Esophagus muscularis mucosa (tissue), 4 donors: ENCODE results near the gene HOXA7. TPM values are rescaled to one million over a fixed set of nuclear protein-coding genes. Genes with fewer than 3 reads are reported as not detected.

Source experiments
- DNase-seq: peaks from one replicate; pipeline ENCODE4 v3.0.0-alpha.2; 2017; ENCODE audit errors: extremely low spot score
- H3K27ac ChIP-seq, 4 donors: fragments of 200-600 bp; sonication (generic); replicated peaks in 1 of 4; 1 replicate in 3 of 4; 2 replicates in 1 of 4; pipeline ENCODE4 v1.5.1; 2016 to 2019; ENCODE audit warnings: mild to moderate bottlenecking in 1 of 4
- H3K27me3 ChIP-seq, 4 donors: fragments of 200-600 bp; sonication (generic); one replicate each; pipeline versions ENCODE4 v1.5.1 to v1.6.0; 2016 to 2019
- H3K36me3 ChIP-seq, 4 donors: fragments of 200-600 bp; sonication (generic); one replicate each; pipeline ENCODE4 v1.5.1; 2016 to 2019
- H3K4me1 ChIP-seq, 4 donors: fragments of 200-600 bp; sonication (generic); one replicate each; pipeline ENCODE4 v1.5.1; 2016 to 2019
- H3K4me3 ChIP-seq, 4 donors: fragments of 200-600 bp; sonication (generic); 1 replicate in 2 of 4; 2 replicates in 2 of 4; pipeline ENCODE4 v1.5.1; 2016 to 2019; ENCODE audit warnings: mild to moderate bottlenecking in 4 of 4, moderate library complexity in 1 of 4
- H3K9me3 ChIP-seq, 4 donors: fragments of 200-600 bp; sonication (generic); 1 replicate in 3 of 4; 2 replicates in 1 of 4; pipeline ENCODE4 v1.5.1; 2016 to 2019
- EP300 ChIP-seq: sonication (generic); formaldehyde crosslinking; IDR thresholded peaks from one replicate; pipeline ENCODE4 v1.6.1; 2017; ENCODE audit warnings: antibody characterized with exemption
- POLR2A ChIP-seq: fragments of 450-650 bp; IDR thresholded peaks from one replicate; pipeline ENCODE4 v1.6.1; 2017; ENCODE audit warnings: antibody characterized with exemption, moderate library complexity, mild to moderate bottlenecking, low read depth
- POLR2AphosphoS5 ChIP-seq, 2 donors: sonication (generic); formaldehyde crosslinking; IDR thresholded peaks; one replicate each; pipeline ENCODE4 v1.6.1; 2017; ENCODE audit warnings: antibody characterized with exemption in 2 of 2
- whole genome bisulfite sequencing: methylation state at CpG from one replicate; pipeline ENCODE4 v1.1.5; 2018; 5-methylcytosine and 5-hydroxymethylcytosine counted together
- intact Hi-C: fragments of 100-400 bp; cut with DNase I; formaldehyde crosslinking; loops from one replicate; pipeline ENCODE4 v1.15.1; 2023
- total RNA-seq, 4 donors: library from RNA; depleted of rRNA; stranded (reverse); fragments of >200 nt; gene quantifications; one replicate each; pipeline versions ENCODE4 v1.1.0 to v1.2.1, GENCODE V29; 2016
- TF ChIP-seq, protein P1 (sequence below), 3 experiments: fragments of 200-600 bp in 2 of 3; fragments of 450-650 bp in 1 of 3; sonication (generic) in 2 of 3; IDR thresholded peaks; one replicate each; pipeline ENCODE4 v1.5.1; 2017 to 2019; ENCODE audit warnings: antibody characterized with exemption in 3 of 3, mild to moderate bottlenecking in 2 of 3, moderate library complexity in 1 of 3

The HOXA7 gene
- total RNA-seq, 4 donors from 2014 or later = 0.33 to 1.7 (median 0.49) TPM

DNA sequence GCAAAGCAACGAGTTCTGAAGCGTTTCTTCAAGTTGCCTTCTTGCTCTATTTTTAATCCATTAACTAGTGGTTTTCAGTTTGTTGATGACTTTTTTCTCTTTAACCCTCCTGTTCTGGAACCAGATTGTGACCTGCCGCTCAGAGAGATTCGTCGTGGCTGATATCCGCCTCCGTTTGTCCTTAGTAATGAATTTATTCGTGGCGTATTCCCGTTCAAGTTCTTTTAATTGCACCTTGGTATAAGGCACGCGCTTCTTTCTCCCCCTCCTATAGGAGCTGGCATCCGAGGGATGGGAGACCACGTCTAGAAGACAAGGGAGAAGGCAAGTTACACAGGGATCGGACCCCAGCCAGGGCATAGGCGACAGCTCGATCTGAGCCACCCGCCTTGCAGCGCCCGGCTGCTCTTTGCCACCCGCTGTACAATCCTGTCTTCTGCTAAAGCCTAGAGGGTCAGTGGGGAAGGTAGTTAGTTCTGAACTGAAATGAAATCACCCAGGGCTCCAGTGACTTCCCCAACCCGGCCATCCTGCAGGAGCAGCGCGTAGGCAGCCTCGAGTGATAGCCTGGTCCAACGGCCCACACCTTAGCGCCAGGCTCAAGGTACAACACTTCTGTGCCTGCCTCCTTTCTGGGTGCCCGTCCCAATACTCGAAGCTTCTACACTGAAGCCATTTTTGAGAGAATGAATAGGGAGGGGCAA, 41.8 kb upstream of the HOXA7 start:
- WGBS = 13% methylated on average over 29 of the region's 29 CpGs
- H3K4me1 ChIP-seq = peaks cover 17 to 50% (median 45%) of the 10 kb centered on the region in 4 donors
- no peaks in the 10 kb centered on the region for H3K9me3 ChIP-seq
- no peak overlapping the region for H3K4me3 ChIP-seq
- no peak overlapping the region for H3K27ac ChIP-seq
- TF ChIP-seq POLR2AphosphoS5 (IDR thresholded peaks at IDR 0.05) (no peak), POLR2A (no peak), EP300 (no peak)
- TF ChIP-seq, protein P1, sequence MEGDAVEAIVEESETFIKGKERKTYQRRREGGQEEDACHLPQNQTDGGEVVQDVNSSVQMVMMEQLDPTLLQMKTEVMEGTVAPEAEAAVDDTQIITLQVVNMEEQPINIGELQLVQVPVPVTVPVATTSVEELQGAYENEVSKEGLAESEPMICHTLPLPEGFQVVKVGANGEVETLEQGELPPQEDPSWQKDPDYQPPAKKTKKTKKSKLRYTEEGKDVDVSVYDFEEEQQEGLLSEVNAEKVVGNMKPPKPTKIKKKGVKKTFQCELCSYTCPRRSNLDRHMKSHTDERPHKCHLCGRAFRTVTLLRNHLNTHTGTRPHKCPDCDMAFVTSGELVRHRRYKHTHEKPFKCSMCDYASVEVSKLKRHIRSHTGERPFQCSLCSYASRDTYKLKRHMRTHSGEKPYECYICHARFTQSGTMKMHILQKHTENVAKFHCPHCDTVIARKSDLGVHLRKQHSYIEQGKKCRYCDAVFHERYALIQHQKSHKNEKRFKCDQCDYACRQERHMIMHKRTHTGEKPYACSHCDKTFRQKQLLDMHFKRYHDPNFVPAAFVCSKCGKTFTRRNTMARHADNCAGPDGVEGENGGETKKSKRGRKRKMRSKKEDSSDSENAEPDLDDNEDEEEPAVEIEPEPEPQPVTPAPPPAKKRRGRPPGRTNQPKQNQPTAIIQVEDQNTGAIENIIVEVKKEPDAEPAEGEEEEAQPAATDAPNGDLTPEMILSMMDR (IDR thresholded peaks at IDR 0.05) = no peak
- no peaks in the 10 kb centered on the region for H3K36me3 ChIP-seq
- intact Hi-C loops = loop anchor here (5.0 to 10.0 kb wide), 4 partner anchors 724 to 1074 kb away; no protein-coding TSS in a partner anchor
- no peak for DNase-seq
- H3K27me3 ChIP-seq = peaks cover 13 to 100% (median 88%) of the 10 kb centered on the region in 4 donors

DNA sequence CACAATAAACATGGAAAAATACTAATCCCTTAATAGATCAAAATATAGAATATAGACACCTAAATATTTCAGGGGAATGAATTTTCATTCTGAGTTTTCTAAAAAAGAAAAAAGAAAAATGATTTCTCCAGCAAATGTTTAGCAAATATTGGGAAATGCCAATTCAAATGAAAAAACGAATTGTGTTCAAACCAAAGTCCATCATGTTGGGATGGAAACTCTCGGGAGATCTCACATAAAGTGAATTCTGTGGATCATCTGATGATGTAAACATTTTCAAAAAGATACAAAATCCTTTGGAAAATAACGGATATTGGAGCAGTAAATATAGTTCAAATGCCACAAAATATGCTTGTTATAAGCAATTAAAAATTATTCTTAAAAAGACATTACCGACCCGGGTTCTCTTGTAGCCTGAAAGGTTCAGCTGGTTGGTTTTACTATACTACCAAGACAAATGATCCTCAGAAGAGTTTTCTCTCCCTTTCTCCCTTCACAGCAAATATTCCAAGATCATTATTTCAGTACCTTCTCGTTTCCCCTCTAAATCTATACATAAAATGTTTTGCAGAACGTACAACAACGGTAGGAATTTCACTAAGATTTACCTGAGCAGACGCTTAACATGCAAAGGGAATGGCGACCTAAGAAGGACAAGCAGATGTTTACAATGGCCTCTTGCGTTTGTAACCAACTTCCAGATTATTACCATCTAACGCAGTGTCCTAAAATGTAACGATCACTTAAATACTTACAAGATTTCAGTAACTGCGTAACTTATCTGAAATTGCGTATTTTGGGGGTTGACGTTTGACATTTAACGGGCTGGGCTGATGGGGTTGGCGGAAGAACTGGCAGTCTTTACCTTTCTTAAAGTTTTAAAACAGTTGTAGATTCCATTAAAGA, 40.9 kb upstream of the HOXA7 start:
- DNase-seq = no peak
- peaks cover 24 to 58% (median 54%) of the 10 kb centered on the region in 4 donors for H3K4me1 ChIP-seq
- intact Hi-C loops = loop anchor here (5.0 to 10.0 kb wide), 4 partner anchors 725 to 1075 kb away; no protein-coding TSS in a partner anchor
- 24% methylated on average over 18 of the region's 18 CpGs for WGBS
- no peaks in the 10 kb centered on the region for H3K9me3 ChIP-seq
- H3K27ac ChIP-seq = no peak overlapping the region
- H3K4me3 ChIP-seq = no peak overlapping the region
- H3K27me3 ChIP-seq = peaks cover 10 to 100% (median 87%) of the 10 kb centered on the region in 4 donors
- no peak for TF ChIP-seq POLR2A
- no peak for TF ChIP-seq EP300
- TF ChIP-seq, protein P1 (IDR thresholded peaks at IDR 0.05) = no peak
- no peak for TF ChIP-seq POLR2AphosphoS5 (IDR thresholded peaks at IDR 0.05)
- no peaks in the 10 kb centered on the region for H3K36me3 ChIP-seq

DNA sequence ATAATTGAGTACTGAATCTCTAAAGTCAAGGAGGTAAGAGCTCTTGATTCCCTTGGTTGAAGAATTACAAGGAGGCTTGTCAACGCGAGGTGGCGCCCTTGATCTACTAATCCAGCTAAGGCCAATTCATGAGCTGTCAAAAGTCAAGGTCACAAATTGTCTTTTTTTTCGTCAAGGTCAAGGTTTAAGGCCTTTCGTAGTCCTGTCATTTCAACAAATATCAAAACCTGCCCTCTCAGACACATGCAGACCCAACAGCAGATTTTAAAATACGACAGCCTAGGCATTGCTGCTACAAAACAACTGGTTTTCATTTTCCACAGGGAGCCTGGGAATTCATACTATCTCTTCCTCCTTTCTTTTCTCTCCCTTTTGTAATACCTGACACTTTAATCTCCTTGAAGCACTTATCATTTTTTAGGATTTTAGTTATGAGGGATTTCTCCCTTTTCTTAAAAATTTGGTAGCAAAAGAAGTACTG, 39.9 kb upstream of the HOXA7 start:
- intact Hi-C loops = loop anchor here (5.0 to 10.0 kb wide), 4 partner anchors 726 to 1076 kb away; no protein-coding TSS in a partner anchor
- peaks cover 10 to 100% (median 85%) of the 10 kb centered on the region in 4 donors for H3K27me3 ChIP-seq
- peaks cover 28 to 54% (median 50%) of the 10 kb centered on the region in 4 donors for H3K4me1 ChIP-seq
- H3K27ac ChIP-seq = no peak overlapping the region
- no peaks in the 10 kb centered on the region for H3K36me3 ChIP-seq
- WGBS = 4% methylated on average over 6 of the region's 6 CpGs
- TF ChIP-seq EP300 = no peak
- TF ChIP-seq, protein P1 (IDR thresholded peaks at IDR 0.05) = peak; percentile 61 to 70 (median 66)
- TF ChIP-seq POLR2AphosphoS5 (IDR thresholded peaks at IDR 0.05) = peak in 1 of 2 donors; percentile 22
- TF ChIP-seq POLR2A = no peak
- DNase-seq = no peak
- no peaks in the 10 kb centered on the region for H3K9me3 ChIP-seq
- no peak overlapping the region for H3K4me3 ChIP-seq

DNA sequence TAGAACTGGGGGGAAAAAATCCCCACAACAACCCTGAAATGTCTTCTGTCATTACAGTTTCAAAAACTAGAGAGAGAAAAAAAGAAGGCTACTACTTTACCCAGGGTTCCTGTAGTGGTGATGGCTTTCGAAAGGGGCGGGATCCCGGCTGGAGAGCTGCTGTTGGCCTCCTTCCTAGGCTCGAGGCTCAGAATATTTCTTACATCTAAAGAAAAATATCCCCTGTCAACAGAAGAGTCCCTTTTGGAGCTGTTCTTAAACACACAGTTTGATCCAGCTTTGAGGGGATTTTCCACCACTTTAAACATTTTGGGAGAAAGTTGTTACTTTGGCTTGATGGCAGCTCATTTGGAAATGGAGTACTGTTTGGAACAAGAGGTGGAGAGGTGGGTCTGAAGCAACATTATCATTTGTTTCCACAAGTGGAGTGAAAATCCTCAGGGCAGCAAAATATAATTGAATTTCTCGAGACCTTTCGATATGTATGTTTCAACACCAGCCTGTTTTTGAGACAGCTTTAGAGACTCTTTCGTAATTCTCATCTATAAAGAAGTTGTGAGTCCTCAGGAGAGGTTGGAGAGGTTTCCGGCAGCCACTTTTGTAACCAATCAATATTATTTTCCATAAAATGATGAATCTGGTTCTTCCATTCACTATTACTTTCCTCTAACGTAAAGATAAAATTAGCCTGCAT, 38.4 kb upstream of the HOXA7 start:
- Histone ChIP-seq H3K4me1 (peaks cover 20 to 39% (median 35%) of the 10 kb centered on the region in 4 donors), H3K27ac (no peak overlapping the region), H3K4me3 (no peak overlapping the region), H3K9me3 (no peaks in the 10 kb centered on the region), H3K27me3 (peaks cover 10 to 100% (median 88%) of the 10 kb centered on the region in 4 donors), H3K36me3 (no peaks in the 10 kb centered on the region)
- DNase-seq = no peak
- 33% methylated on average over 9 of the region's 9 CpGs for WGBS
- no peak for TF ChIP-seq POLR2A
- TF ChIP-seq EP300 = no peak
- TF ChIP-seq POLR2AphosphoS5 (IDR thresholded peaks at IDR 0.05) = no peak
- TF ChIP-seq, protein P1 (IDR thresholded peaks at IDR 0.05) = no peak
- intact Hi-C loops = loop anchor here (5.0 to 10.0 kb wide), 4 partner anchors 727 to 1077 kb away; no protein-coding TSS in a partner anchor
